Astrocyte (in vitro differentiated cells and primary cell): ENCODE results near the gene RNF152. TPM values are rescaled to one million over a fixed set of nuclear protein-coding genes. Genes with fewer than 3 reads are reported as not detected.

Experiments used
- DNase-seq: peaks from one replicate; pipeline ENCODE4 v3.0.0-alpha.2; 2010; ENCODE audit warnings: low read depth
- FAIRE-seq: peaks from 2 replicates; lab custom pipeline; 2011; peaks lifted over from hg19 to GRCh38; lab: Jason Lieb, UNC
- H2AFZ ChIP-seq: 2 replicates; pipeline ENCODE4 v1.6.0; 2012; ENCODE audit warnings: low read depth, low read length, inconsistent platforms
- H3K27ac ChIP-seq: 2 replicates; pipeline ENCODE4 v1.5.1; 2011; ENCODE audit warnings: low read depth, low read length, inconsistent platforms
- H3K27me3 ChIP-seq: 2 replicates; pipeline ENCODE4 v1.6.0; 2011; ENCODE audit warnings: low read length, inconsistent platforms; ENCODE audit not compliant: insufficient read depth
- H3K36me3 ChIP-seq: 2 replicates; pipeline ENCODE4 v1.5.1; 2011; ENCODE audit warnings: low read length, inconsistent platforms; ENCODE audit not compliant: insufficient read depth
- H3K4me1 ChIP-seq: 2 replicates; pipeline ENCODE4 v1.5.1; 2011; ENCODE audit warnings: low read length, inconsistent platforms; ENCODE audit not compliant: insufficient read depth
- H3K4me2 ChIP-seq: 2 replicates; pipeline ENCODE4 v1.6.0; 2012; ENCODE audit warnings: low read length, inconsistent platforms
- H3K4me3 ChIP-seq: 2 replicates; pipeline ENCODE4 v1.5.1; 2011; ENCODE audit warnings: low read depth, mild to moderate bottlenecking, low read length, inconsistent platforms; ENCODE audit not compliant: insufficient read depth
- H3K79me2 ChIP-seq: 2 replicates; pipeline ENCODE4 v1.6.0; 2012; ENCODE audit warnings: mild to moderate bottlenecking, low read length, inconsistent platforms; ENCODE audit not compliant: insufficient read depth
- H3K9ac ChIP-seq: 2 replicates; pipeline ENCODE4 v1.6.0; 2012; ENCODE audit warnings: mild to moderate bottlenecking, low read length, inconsistent platforms
- H3K9me3 ChIP-seq: 2 replicates; pipeline ENCODE4 v1.5.1; 2012; ENCODE audit warnings: low read depth, mild to moderate bottlenecking, low read length, inconsistent platforms; ENCODE audit not compliant: insufficient read depth
- H4K20me1 ChIP-seq: 2 replicates; pipeline ENCODE4 v1.6.0; 2012; ENCODE audit warnings: low read length, inconsistent platforms; ENCODE audit not compliant: insufficient read depth
- H3K27ac Mint-ChIP-seq: one replicate; pipeline ENCODE4 v1.8.0; 2021; ENCODE audit warnings: mild to moderate bottlenecking, mixed read lengths; ENCODE audit not compliant: unreplicated experiment
- H3K27me3 Mint-ChIP-seq: one replicate; pipeline ENCODE4 v1.8.0; 2021; ENCODE audit warnings: low read depth, mixed read lengths; ENCODE audit not compliant: unreplicated experiment
- H3K36me3 Mint-ChIP-seq: one replicate; pipeline ENCODE4 v1.8.0; 2021; ENCODE audit warnings: low read depth, mixed read lengths; ENCODE audit not compliant: unreplicated experiment
- H3K4me1 Mint-ChIP-seq: one replicate; pipeline ENCODE4 v1.8.0; 2021; ENCODE audit warnings: low read depth, mixed read lengths; ENCODE audit not compliant: unreplicated experiment
- H3K4me3 Mint-ChIP-seq: one replicate; pipeline ENCODE4 v1.8.0; 2021; ENCODE audit warnings: mild to moderate bottlenecking, moderate library complexity, mixed read lengths; ENCODE audit not compliant: unreplicated experiment
- H3K9me3 Mint-ChIP-seq: one replicate; pipeline ENCODE4 v1.8.0; 2021; ENCODE audit warnings: mild to moderate bottlenecking, mixed read lengths; ENCODE audit not compliant: unreplicated experiment
- CTCF ChIP-seq: IDR thresholded peaks from 2 replicates; pipeline ENCODE4 v1.5.1; 2011; ENCODE audit warnings: low read depth, mild to moderate bottlenecking, inconsistent platforms, low read length, moderate library complexity; ENCODE audit not compliant: insufficient read depth
- EZH2 ChIP-seq: IDR thresholded peaks from 2 replicates; pipeline ENCODE4 v1.6.1; 2012; ENCODE audit warnings: mild to moderate bottlenecking, low read length, inconsistent platforms; ENCODE audit not compliant: insufficient read depth
- total RNA-seq: library from RNA; stranded (reverse); gene quantifications from 2 replicates; pipeline ENCODE4 v1.2.1, GENCODE V29; 2021

RNF152 gene
- total RNA-seq, 1 donor from 2014 or later, result 68.7 TPM

DNA sequence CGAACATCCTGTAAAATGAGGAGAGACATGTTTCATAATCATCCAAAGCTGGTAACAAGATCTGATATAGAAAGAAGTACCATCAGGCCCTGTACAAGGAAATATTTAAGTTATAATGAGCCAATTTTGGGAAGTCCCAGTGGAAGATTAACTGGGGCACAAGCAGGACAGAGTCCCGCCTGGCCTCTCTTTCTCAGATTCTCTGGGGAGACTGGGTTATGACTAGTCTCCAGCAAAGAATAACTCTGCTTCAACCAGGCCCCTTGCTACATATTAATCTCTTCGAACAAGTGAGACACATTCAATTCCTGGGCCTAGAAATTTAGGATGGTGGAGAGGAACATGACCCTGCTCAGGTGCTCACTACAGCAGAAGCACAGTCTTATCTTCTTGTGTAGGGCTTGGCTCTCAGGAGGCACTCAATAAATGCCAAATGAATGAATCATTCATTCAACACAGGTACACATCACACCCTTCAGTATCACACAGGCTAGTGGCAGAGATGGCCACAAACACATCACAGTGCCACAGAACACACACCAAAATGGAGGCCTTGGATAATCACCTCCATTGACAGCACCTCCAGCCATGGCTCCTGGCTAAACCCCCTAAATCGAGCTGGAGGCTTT lies 46.4 kb upstream of the RNF152 start:
- Histone ChIP-seq H4K20me1 (no peaks in the 10 kb centered on the region), H3K36me3 (no peaks in the 10 kb centered on the region), H3K9me3 (no peaks in the 10 kb centered on the region), H3K9ac (no peak overlapping the region), H3K4me3 (no peak overlapping the region), H3K4me1 (no peaks in the 10 kb centered on the region), H3K79me2 (no peaks in the 10 kb centered on the region), H2AFZ (no peak overlapping the region), H3K4me2 (no peak overlapping the region), H3K27ac (no peak overlapping the region), H3K27me3 (no peaks in the 10 kb centered on the region)
- Mint-ChIP-seq H3K36me3 (no peaks in the 10 kb centered on the region), H3K4me1 (peaks cover 16% of the 10 kb centered on the region), H3K9me3 (peaks cover 2% of the 10 kb centered on the region), H3K4me3 (no peak overlapping the region), H3K27ac (no peak overlapping the region), H3K27me3 (no peaks in the 10 kb centered on the region)
- FAIRE-seq (no peak), DNase-seq (no peak)
- TF ChIP-seq CTCF (no peak), EZH2 (no peak)

- H3K27ac ChIP-seq, result no peak overlapping the region
- H2AFZ ChIP-seq, result no peak overlapping the region
- TF ChIP-seq CTCF, result no peak
- TF ChIP-seq EZH2, result no peak
- H4K20me1 ChIP-seq, result no peaks in the 10 kb centered on the region
- no peak for FAIRE-seq
- no peaks in the 10 kb centered on the region for H3K79me2 ChIP-seq
- H3K27me3 ChIP-seq, result no peaks in the 10 kb centered on the region
- no peaks in the 10 kb centered on the region for H3K36me3 ChIP-seq
- Mint-ChIP-seq H3K27me3 (no peaks in the 10 kb centered on the region), H3K27ac (no peak overlapping the region), H3K4me3 (no peak overlapping the region), H3K36me3 (no peaks in the 10 kb centered on the region), H3K4me1 (peaks cover 2% of the 10 kb centered on the region), H3K9me3 (peaks cover 6% of the 10 kb centered on the region)
- no peak for DNase-seq
- no peaks in the 10 kb centered on the region for H3K4me1 ChIP-seq
- no peak overlapping the region for H3K9ac ChIP-seq
- H3K4me3 ChIP-seq, result no peak overlapping the region
- no peaks in the 10 kb centered on the region for H3K9me3 ChIP-seq
- H3K4me2 ChIP-seq, result no peak overlapping the region
Measured at GRCh38 chr18:61935362-61935761, 42.6 kb upstream of the RNF152 start.

DNA sequence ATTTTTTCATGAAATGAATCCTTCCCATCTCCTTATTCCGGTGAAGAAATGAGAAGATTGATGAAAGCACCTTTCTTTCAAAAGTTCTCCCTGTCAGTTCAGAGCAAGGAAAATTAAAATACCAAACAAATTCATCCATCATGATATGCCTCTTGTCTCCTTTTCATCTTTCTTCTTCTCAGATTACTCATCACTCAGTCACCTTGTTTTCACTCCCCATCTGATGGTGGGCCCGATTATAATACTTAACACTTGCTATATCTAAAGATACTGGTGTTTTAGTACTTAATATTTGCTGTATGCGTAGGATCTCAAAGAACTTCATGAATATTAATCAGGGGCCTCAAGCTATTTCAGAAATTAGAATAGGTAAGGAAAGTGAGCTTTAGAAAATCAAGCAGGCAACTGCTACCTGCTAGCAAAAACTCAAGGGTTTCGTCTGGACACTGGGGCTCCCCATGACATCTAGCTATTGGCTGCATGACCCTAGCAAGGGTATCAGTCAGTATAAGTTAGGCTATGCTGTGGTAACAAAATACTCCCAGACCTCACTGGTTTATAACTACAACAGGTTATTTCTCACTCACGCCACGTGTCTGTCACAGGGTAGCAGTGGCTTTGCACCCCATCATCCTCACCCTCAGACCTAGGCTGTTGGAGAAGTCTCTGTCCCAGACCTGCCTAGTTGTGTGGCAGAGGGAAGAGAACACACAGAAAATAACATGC lies 39.0 kb upstream of the RNF152 start:
- Mint-ChIP-seq H3K27me3 (no peaks in the 10 kb centered on the region), H3K9me3 (peaks cover 12% of the 10 kb centered on the region), H3K4me3 (no peak overlapping the region), H3K4me1 (peaks cover 2% of the 10 kb centered on the region), H3K36me3 (no peaks in the 10 kb centered on the region), H3K27ac (no peak overlapping the region)
- TF ChIP-seq EZH2, result no peak
- TF ChIP-seq CTCF, result no peak
- H4K20me1 ChIP-seq, result no peaks in the 10 kb centered on the region
- H3K27ac ChIP-seq, result no peak overlapping the region
- H3K4me1 ChIP-seq, result no peaks in the 10 kb centered on the region
- H3K79me2 ChIP-seq, result no peaks in the 10 kb centered on the region
- H3K4me3 ChIP-seq, result no peak overlapping the region
- H2AFZ ChIP-seq, result no peak overlapping the region
- no peaks in the 10 kb centered on the region for H3K27me3 ChIP-seq
- no peaks in the 10 kb centered on the region for H3K36me3 ChIP-seq
- DNase-seq (no peak), FAIRE-seq (no peak)
- peaks cover 3% of the 10 kb centered on the region for H3K9me3 ChIP-seq
- no peak overlapping the region for H3K4me2 ChIP-seq
- H3K9ac ChIP-seq, result no peak overlapping the region
